ENCODE results near the gene RAB27A. TPM values are rescaled to one million over a fixed set of nuclear protein-coding genes. Genes with fewer than 3 reads are reported as not detected.

Gene RAB27A
- total RNA-seq, 2 donors from 2014 or later: 8.8 to 9.1 TPM

GRCh38 chr15:55198706-55199105, 90.9 kb downstream of the RAB27A start:
- Mint-ChIP-seq H3K4me1 (no peaks in the 10 kb centered on the region), H3K27me3 (ENCODE audit: insufficient read depth) (no peaks in the 10 kb centered on the region), H3K9me3 (peaks cover 12% of the 10 kb centered on the region), H3K4me3 (no peak overlapping the region), H3K27ac (no peak overlapping the region), H3K36me3 (ENCODE audit: low read depth) (no peaks in the 10 kb centered on the region)
- Histone ChIP-seq H3K36me3 (ENCODE audit: control insufficient read depth, insufficient read depth, low read length) (no peaks in the 10 kb centered on the region), H3K27ac (ENCODE audit: low read depth, low read length) (no peak overlapping the region), H3K9me3 (ENCODE audit: control insufficient read depth, low read length) (peaks cover 7% of the 10 kb centered on the region), H3K4me1 (ENCODE audit: control insufficient read depth, insufficient read depth, low read length) (no peaks in the 10 kb centered on the region), H3K4me3 (ENCODE audit: low read length) (no peak overlapping the region), H3K9ac (ENCODE audit: extremely low read depth, low read length, poor library complexity, severe bottlenecking) (no peak overlapping the region), H3K27me3 (ENCODE audit: control insufficient read depth, insufficient read depth, low read length, poor library complexity, severe bottlenecking) (no peaks in the 10 kb centered on the region)
- no peak for DNase-seq
- TF ChIP-seq CTCF (conservative IDR thresholded peaks at IDR 0.05): no peak
- WGBS, 2 experiments (ENCODE audit: insufficient coverage in 1 of 2, insufficient read length in 1 of 2): 75 to 80% methylated on average over 2 to 3 of the region's 3 CpGs

- TF ChIP-seq CTCF (conservative IDR thresholded peaks at IDR 0.05): no peak
- no peak overlapping the region for H3K4me3 Mint-ChIP-seq
- H3K4me1 ChIP-seq (ENCODE audit: control insufficient read depth, insufficient read depth, low read length): no peaks in the 10 kb centered on the region
- H3K27ac Mint-ChIP-seq: no peak overlapping the region
- H3K9me3 Mint-ChIP-seq: peaks cover 12% of the 10 kb centered on the region
- no peak for DNase-seq
- no peak overlapping the region for H3K27ac ChIP-seq (ENCODE audit: low read depth, low read length)
- no peaks in the 10 kb centered on the region for H3K27me3 Mint-ChIP-seq (ENCODE audit: insufficient read depth)
- H3K4me1 Mint-ChIP-seq: peaks cover 4% of the 10 kb centered on the region
- H3K27me3 ChIP-seq (ENCODE audit: control insufficient read depth, insufficient read depth, low read length, poor library complexity, severe bottlenecking): no peaks in the 10 kb centered on the region
- 58 to 100% methylated on average over 1 to 4 of the region's 4 CpGs for WGBS, 2 experiments (ENCODE audit: insufficient coverage in 1 of 2, insufficient read length in 1 of 2)
- H3K36me3 Mint-ChIP-seq (ENCODE audit: low read depth): no peaks in the 10 kb centered on the region
- peak overlapping the region; percentile 98 for H3K4me3 ChIP-seq (ENCODE audit: low read length)
- peak overlapping the region; percentile 96 for H3K9ac ChIP-seq (ENCODE audit: extremely low read depth, low read length, poor library complexity, severe bottlenecking)
- peaks cover 7% of the 10 kb centered on the region for H3K9me3 ChIP-seq (ENCODE audit: control insufficient read depth, low read length)
- peaks cover under 1% of the 10 kb centered on the region for H3K36me3 ChIP-seq (ENCODE audit: control insufficient read depth, insufficient read depth, low read length)
Observed at GRCh38 chr15:55197719-55198118, 91.9 kb downstream of the RAB27A start.

- no peak for DNase-seq
- H3K9me3 Mint-ChIP-seq: peaks cover 12% of the 10 kb centered on the region
- H3K27ac Mint-ChIP-seq: no peak overlapping the region
- H3K27me3 Mint-ChIP-seq (ENCODE audit: insufficient read depth): no peaks in the 10 kb centered on the region
- peak overlapping the region; percentile 96 for H3K9ac ChIP-seq (ENCODE audit: extremely low read depth, low read length, poor library complexity, severe bottlenecking)
- H3K27ac ChIP-seq (ENCODE audit: low read depth, low read length): peak overlapping the region; percentile 80
- H3K36me3 Mint-ChIP-seq (ENCODE audit: low read depth): no peaks in the 10 kb centered on the region
- no peak for TF ChIP-seq CTCF (conservative IDR thresholded peaks at IDR 0.05)
- H3K9me3 ChIP-seq (ENCODE audit: control insufficient read depth, low read length): peaks cover 7% of the 10 kb centered on the region
- no peaks in the 10 kb centered on the region for H3K4me1 ChIP-seq (ENCODE audit: control insufficient read depth, insufficient read depth, low read length)
- H3K36me3 ChIP-seq (ENCODE audit: control insufficient read depth, insufficient read depth, low read length): peaks cover 5% of the 10 kb centered on the region
- no peaks in the 10 kb centered on the region for H3K27me3 ChIP-seq (ENCODE audit: control insufficient read depth, insufficient read depth, low read length, poor library complexity, severe bottlenecking)
- peak overlapping the region; percentile 98 for H3K4me3 ChIP-seq (ENCODE audit: low read length)
- WGBS, 2 experiments (ENCODE audit: insufficient coverage in 1 of 2, insufficient read length in 1 of 2): 0 to 3% methylated on average over 2 to 9 of the region's 10 CpGs
- H3K4me1 Mint-ChIP-seq: peaks cover 4% of the 10 kb centered on the region
- H3K4me3 Mint-ChIP-seq: no peak overlapping the region
Observed at GRCh38 chr15:55197362-55197705, 92.3 kb downstream of the RAB27A start.
